H1 (cell line): ENCODE results near the gene NINJ2. TPM values are rescaled to one million over a fixed set of nuclear protein-coding genes. Genes with fewer than 3 reads are reported as not detected.

ENCODE experiments used
- ATF2 ChIP-seq: IDR thresholded peaks from 2 replicates; pipeline ENCODE4 v1.6.1; 2012; ENCODE audit warnings: low read length, inconsistent platforms
- NANOG ChIP-seq: IDR thresholded peaks from 2 replicates; pipeline ENCODE4 v1.6.1; 2011; ENCODE audit warnings: low read length, low read depth, mild to moderate bottlenecking, inconsistent platforms; ENCODE audit not compliant: insufficient read depth, poor library complexity, severe bottlenecking
- SRF ChIP-seq: IDR thresholded peaks from 2 replicates; pipeline ENCODE4 v1.6.1; 2011; ENCODE audit warnings: mild to moderate bottlenecking, low read depth, low read length, moderate library complexity
- TAF1 ChIP-seq: IDR thresholded peaks from 2 replicates; pipeline ENCODE4 v1.6.1; 2011; ENCODE audit warnings: mild to moderate bottlenecking, low read depth, low read length
- TEAD4 ChIP-seq: IDR thresholded peaks from 2 replicates; pipeline ENCODE4 v1.6.1; 2012; ENCODE audit warnings: low read depth, low read length, inconsistent platforms, mixed read lengths
- polyA plus RNA-seq, 7 experiments: library from polyadenylated mRNA; depleted of rRNA in 3 of 7; stranded (reverse) in 5 of 7; unstranded in 2 of 7; fragments of >200 nt in 5 of 7; fragments of 200-250 nt in 2 of 7; gene quantifications; 1 replicate in 5 of 7; 2 replicates in 1 of 7; 4 replicates in 1 of 7; pipeline versions ENCODE4 v1.2.1 to v1.2.3, GENCODE V29; 2011 to 2013; ENCODE audit warnings: missing spikeins in 2 of 7, mixed read lengths in 2 of 7
- total RNA-seq: library from RNA; stranded (reverse); fragmentation: NEBNext Ultra II Directional; extraction: Animal tissue kit (Norgen Biotek cat#: 25700); gene quantifications from 2 replicates; pipeline ENCODE4 v1.2.1, GENCODE V29; 2021

The NINJ2 gene
- total and polyA plus RNA-seq, 2 of the 8 experiments (the other 6 are each of a cell fraction or from before 2014, with no cell fraction given): 1.4 TPM; not detected in 1

- TF ChIP-seq ATF2 (no peak), TEAD4 (no peak), TAF1 (no peak), NANOG (no peak), SRF (no peak)
These were observed 29.5 kb downstream of the NINJ2 start (continued) for GRCh38 chr12:633731-634130.
